WI38 (cell line): ENCODE results near the gene RPS5.
"Not testable (repeated sequence)": the region's sequence is repeated elsewhere in the genome, so short reads cannot be mapped to it uniquely, and the experiment has no call there.

Experiments
- H3K4me3 ChIP-seq: 2 replicates; pipeline ENCODE4 v1.5.1; 2011; ENCODE audit warnings: low read depth, mild to moderate bottlenecking, control low read depth, low read length
- TF ChIP-seq, protein P1 (sequence below): IDR thresholded peaks from 2 replicates; pipeline ENCODE4 v1.5.1; 2012; ENCODE audit warnings: low read depth, mild to moderate bottlenecking, control low read depth, low read length

RPS5 gene

DNA sequence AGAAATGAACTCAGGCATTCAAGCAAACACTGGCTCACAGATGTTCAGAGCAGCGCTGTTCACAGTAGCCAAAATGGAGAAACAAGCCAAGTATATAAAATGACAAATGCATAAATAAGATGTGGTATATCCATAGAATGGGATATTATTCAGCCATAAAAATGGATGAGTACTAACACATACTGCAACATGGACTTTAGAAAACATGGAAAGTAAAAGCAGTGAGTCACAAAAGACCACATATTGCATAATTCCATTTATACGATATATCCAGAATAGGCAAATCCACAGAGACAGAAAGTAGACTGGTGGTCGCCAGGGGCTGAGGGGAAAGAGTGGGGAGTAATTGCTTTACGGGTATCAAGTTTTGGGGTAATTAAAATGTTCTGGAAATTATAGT lies 12.9 kb upstream of the RPS5 start:
- TF ChIP-seq, protein P1, sequence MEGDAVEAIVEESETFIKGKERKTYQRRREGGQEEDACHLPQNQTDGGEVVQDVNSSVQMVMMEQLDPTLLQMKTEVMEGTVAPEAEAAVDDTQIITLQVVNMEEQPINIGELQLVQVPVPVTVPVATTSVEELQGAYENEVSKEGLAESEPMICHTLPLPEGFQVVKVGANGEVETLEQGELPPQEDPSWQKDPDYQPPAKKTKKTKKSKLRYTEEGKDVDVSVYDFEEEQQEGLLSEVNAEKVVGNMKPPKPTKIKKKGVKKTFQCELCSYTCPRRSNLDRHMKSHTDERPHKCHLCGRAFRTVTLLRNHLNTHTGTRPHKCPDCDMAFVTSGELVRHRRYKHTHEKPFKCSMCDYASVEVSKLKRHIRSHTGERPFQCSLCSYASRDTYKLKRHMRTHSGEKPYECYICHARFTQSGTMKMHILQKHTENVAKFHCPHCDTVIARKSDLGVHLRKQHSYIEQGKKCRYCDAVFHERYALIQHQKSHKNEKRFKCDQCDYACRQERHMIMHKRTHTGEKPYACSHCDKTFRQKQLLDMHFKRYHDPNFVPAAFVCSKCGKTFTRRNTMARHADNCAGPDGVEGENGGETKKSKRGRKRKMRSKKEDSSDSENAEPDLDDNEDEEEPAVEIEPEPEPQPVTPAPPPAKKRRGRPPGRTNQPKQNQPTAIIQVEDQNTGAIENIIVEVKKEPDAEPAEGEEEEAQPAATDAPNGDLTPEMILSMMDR, result no peak
- no peak overlapping the region for H3K4me3 ChIP-seq

DNA sequence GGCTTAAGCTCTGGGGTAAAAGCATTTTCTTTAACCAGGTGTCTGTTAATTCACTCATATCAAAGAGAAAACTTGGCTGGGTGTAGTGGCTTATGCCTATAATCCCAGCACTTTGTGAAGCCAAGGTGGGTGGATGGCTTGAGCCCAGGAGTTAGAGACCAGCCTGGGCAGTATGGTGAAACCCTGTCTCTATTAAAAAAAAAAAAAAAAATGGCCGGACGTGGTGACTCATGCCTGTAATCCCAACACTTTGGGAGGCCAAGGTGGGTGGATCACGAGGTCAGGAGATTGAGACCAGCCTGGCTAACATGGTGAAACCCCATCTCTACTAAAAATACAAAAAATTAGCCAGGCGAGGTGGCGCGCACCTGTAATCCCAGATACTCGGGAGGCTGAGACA lies 10.3 kb upstream of the RPS5 start:
- not testable (repeated sequence) for H3K4me3 ChIP-seq

DNA sequence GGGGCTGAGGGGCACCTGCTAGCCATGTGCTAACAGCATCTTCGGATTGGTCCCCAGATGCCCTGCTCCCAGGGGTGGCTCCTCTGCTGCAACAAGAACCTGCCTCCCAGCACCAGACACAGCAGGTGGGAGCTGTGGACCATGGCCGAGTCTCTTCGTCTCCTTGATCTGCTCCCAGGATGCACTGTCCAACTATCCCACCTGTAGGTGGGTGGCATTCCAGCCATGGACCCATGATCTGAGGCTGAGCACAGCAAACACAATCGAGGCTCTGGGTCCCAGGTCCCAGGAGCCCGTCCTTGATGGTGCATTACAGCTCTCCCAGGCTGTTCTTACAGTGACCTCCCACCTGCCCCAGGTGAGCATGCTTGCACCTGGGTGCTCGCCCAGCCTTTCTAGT lies 7.8 kb upstream of the RPS5 start:
- no peak overlapping the region for H3K4me3 ChIP-seq
- TF ChIP-seq, protein P1, result no peak

DNA sequence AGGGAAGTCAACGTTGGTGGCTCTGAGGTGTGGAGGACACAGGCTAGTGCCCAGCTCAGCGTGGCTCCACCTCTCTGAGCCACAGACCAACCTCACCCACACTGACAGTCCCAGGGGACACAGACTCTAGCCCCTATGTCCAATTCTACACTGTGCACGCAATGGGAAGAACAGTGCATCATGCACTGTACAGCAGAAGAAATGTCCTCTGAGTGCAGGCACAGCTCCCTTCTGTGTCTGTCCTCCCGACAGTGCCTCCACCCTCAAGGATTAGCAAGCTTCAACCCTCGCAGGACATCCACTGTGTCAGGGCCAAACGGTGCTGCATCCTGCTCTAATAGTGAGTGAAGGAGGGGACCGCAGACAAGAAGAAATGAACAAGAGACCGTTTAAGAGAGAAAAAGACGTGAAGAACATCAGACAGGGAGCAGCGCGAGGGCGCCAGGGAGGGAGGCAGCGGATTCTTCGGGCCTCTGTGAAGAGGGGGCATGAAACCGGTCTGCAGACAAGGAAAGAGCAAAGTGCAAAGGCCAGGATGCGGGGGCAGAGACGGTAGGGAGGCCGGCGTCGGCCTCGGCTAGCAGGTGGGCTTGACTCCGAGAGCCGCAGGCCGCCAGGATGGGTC lies 6.9 kb upstream of the RPS5 start:
- H3K4me3 ChIP-seq, result peak overlapping the region; percentile 78
- TF ChIP-seq, protein P1, result no peak

DNA sequence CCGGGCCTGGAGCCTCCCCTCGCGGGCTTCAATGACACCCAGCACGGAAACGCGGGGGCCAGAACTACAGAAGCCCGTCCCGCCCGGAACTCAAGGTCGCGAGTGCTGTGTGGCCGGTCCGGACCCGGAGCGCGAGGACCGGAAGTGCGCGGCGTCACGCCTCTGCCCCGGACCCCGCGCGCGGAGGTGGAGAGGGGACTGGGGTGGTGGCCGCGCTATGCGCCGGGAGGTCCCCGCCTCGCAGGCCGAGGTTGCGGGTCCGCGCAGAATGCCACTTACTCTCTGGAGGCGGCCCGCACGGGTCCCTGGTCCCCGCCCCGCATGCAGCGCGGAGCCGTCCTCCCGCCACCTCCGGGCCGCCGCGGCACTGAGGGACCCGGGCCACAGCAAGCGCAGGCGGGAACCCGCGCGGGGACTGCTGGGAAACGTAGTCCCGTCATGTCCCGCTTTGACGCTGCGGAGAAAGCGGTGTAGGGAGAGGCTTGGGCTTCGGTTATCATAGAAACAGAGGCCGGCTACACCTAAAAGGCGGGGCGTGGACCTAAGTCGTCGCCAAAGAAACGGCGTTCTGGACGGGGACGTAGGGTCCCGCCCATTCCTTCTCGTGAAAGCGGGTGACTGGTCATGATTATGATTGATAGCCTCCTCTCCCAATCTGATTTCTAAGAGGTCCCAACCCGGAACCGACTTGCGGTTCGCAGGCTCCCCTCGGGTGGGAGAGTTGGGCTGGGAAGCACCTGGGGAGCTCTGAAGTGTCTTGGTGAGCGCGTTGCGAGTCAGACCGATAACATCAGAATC lies 6.2 kb upstream of the RPS5 start, which contains the start of gene ZNF837:
Gene ZNF837 (minus strand): TSS at position 369 of the 798 bp plus-strand sequence. CDS start 11,698 bp downstream, outside the sequence.
- TF ChIP-seq, protein P1, result no peak
- H3K4me3 ChIP-seq, result peak within 1 kb of the TSS; percentile 78

DNA sequence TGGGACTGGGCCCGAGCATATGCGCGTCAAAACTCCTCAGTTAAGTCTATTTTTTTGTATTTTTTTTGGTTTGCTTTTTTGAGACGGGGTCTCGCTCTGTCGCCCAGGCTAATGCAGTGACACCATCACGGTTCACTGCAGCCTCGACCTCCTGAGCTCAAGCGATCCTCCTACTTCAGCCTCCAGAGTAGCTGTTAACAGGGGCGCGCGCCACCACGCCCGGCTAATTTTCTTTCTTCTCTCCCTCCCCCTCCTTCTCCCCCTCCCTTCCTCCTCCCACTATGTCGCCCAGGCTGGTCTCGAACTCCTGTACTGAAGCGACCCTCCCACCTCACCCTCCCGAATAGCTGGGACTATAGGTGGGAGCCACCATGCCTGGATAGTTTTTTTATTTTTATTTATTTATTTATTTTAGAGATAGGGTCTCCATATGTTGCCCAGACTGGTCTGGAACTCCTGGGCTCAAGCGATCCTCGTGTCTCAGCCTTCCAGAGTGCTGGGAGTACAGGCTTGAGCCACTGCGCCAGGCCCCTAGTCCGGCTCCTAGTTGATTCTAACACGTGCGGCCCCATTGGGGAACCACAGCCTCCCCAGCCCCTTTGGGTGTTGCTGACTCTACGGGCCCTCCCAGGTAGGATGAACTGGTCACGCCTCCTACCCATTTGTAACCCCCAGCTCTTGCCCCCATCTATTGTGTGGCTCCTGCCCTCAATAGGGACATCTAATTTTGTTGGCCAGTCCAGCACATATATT lies 5.4 kb upstream of the RPS5 start:
- peak overlapping the region; percentile 78 for H3K4me3 ChIP-seq
- TF ChIP-seq, protein P1, result no peak

DNA sequence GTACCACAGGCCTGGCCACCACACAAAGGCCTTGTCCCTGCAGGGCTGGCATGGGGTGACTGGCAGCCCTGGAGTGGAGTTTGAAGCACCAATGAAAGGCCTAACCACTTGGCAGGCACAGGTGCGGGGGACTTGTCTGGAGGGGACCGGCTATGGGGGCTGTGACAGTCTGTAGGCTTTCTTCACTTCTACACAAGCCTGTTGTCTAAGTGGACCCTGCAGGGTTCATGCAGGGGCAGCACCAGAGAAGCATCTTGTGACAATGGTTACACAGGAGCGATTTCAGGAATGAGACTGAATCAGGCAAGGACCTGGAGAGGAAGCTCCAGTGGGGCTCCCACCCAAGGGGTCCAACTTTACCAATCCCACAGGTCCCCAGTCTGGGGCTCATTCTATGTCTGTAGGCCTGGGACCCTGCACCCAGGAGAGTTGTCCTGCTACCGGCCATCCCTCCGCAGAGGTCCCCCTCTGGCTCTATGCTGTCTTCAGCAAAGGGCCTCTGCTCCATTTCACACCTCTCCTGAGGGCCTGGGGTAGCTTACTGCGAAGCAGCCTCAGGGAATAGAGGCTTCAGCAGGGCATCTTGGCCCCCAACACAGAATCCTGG lies 4.0 kb upstream of the RPS5 start:
- TF ChIP-seq, protein P1, result no peak
- no peak overlapping the region for H3K4me3 ChIP-seq
